NCI-H2227 (cell line): Measurements from ENCODE around the gene RAB23.

Experiments
- DNase-seq: peaks from one replicate; lab custom pipeline; 2025; ENCODE audit not compliant: unreplicated experiment; lab: John Stamatoyannopoulos, UW

RAB23 gene

DNA sequence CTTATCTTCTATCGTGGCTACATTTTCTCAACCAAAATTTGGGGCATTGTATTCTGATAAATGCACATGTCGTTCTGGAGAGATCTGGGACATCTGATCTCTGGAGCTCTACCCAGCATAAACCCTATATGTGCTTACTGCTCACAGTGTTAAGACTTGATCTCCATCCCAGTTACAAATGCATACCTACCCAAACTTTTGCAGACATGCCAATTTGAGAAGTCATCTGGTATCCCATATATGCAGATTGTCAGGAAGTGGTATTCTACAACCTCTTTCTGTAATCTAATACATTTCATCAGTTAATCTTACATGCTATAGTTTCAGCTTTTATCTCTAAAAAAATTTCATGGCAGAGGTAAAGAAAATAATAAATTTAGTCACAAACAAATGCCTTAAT lies 38.8 kb downstream of the RAB23 start:
- DNase-seq = no peak

DNA sequence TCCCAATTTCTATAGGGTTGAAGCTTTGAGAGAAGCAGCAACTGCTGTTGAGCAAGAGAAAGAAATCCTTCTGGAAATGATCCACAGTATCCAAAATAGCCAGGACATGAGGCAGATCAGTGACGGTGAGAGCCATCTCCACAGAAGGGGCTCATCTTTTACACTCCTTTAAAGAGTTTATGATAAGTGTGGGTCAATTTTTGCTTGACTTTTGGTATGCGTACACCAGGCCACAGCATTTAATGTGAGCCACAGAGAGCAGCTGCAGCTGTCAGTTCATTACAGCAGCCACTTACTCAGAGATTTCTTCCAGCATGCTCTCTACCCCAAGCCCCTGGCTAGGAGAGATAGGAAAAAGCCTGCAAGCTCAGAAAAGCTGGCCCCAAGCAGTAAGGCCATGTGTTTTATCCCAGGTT lies 40.1 kb downstream of the RAB23 start:
- no peak for DNase-seq

DNA sequence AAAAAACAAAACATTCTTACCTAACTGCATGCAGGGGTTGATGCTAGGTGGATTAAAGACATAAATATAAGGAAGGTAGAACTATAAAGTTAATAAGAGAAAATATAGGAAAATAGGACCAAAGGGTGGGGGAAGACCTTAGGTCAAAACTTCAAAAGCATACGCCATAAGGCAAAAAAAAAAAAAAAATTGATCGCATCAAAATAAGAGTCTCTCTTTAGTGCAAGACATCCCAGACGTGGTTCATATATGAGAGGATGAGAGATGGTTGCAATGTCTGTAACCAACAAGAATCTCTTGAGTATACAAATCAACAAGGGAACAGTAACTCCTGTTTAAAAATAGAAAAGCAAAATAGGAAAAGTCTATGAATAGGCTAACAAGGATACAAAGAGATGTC lies 41.5 kb downstream of the RAB23 start:
- DNase-seq = no peak

DNA sequence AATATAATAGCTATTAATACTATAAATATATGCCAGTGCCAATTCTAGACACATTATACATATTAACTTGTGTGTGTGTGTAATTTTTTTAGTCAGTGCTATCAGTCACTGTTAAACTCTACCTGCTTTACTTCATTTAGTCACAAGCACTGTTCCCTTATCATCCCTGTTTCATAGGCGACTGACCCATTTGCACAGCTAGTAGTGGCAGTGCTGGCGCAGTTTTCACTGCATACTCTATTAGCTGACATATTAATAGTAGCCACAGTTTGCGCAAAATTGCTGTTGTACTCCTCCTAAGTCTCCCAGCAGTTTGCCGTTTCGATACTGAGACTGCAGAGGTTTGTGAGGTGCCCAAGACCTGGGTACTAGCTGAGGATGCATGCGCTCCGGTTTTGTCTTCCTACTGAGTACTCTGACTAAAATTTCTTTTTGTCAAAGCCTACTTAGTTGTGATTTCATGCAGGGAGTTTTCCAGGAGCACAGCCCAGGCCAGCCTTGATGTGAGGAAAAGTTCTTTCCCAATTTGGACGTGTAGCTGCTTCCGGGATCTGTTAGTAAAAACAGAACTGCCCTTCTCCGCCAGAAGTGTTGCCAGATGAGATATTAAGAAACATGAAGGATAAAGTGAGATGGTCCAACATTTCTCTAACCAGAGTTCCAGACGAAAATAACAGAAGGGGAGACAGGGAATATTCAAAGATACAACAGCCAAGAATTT lies 44.4 kb downstream of the RAB23 start:
- DNase-seq = no peak

DNA sequence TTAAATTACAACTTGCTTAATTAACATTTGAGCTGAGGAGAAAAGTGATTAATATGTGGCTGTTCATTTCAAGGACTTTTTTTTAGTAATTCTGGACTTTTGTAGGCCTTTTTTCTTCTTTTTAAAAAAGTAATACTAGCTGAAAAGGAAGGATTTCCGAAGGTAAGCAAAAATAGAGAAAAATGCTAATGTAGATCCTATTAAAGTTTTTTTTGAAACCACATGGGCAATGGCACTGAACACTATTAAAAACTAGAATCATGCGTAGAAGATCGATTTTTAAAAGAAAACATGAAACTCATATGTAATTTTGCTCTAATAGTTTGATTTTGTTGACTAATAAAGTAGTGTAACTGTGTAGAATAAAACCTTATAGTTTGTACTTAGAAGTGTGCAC lies 47.6 kb downstream of the RAB23 start:
- DNase-seq = no peak

DNA sequence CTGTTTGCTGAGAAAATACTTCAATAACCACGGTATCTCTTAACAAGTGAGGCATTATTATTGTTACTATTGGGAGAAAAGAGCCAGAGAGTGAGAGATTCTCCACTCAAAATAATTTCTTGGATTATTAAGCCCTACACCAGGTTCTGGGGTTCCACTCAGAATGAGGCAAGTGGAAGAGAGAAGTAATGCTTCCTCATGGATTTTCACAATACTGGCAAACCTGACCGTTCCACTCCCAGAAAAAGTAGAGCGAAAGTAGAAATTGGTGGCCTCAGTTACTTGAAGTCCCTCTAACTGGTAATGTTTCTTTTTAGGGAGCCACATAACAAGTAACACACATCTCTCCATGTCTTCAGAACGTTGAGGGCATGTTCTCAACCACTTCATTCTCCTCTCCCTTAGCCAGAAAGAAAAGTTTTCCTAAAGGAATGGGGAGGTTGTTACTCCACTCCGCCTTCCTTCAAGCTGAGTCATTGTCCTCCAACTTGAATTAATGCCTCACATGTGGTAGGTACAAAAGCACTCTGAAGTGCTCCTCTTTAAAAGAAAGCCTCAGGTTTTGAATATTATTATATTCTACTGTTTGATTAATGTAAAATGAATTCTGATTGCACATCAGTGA lies 48.1 kb downstream of the RAB23 start:
- DNase-seq = no peak

DNA sequence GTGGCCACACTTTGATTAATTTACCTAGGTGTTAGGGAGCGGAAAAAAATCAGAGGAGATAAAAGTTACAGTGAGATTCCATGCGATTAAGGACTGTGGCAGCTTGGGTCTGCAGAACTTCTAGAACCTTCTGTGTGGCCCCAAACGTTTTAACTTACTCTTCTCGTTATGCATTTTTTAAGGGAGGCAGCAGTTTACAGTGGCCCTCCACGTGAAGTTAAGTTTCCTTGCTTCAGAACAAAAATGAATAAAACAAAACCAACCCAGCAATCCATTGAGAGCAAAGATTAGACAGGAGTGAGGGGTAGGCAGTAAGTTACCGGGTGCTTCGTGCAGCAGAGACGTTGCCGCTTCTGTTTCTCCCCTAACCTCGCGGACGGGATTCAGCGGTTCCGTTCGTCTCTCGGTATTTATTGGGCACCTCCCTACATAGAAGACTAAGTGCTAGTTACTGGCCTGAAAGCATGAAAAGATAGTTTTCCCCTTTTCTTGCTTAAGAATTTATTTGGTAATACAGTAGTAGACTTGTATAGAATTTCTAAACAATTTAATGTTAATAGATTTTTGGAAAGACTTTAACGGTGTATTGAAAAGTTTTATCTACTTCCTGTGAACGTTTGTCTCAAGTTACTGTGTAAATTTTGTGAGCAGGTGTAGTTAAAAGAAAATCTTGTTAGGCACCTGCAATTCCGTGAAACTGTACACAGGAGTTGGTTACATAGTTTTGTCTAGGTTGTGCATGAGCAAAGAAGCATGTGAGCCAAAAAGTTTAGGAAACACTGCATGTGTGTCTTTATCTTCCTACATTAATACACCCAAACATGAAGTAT lies 48.8 kb downstream of the RAB23 start:
- no peak for DNase-seq

DNA sequence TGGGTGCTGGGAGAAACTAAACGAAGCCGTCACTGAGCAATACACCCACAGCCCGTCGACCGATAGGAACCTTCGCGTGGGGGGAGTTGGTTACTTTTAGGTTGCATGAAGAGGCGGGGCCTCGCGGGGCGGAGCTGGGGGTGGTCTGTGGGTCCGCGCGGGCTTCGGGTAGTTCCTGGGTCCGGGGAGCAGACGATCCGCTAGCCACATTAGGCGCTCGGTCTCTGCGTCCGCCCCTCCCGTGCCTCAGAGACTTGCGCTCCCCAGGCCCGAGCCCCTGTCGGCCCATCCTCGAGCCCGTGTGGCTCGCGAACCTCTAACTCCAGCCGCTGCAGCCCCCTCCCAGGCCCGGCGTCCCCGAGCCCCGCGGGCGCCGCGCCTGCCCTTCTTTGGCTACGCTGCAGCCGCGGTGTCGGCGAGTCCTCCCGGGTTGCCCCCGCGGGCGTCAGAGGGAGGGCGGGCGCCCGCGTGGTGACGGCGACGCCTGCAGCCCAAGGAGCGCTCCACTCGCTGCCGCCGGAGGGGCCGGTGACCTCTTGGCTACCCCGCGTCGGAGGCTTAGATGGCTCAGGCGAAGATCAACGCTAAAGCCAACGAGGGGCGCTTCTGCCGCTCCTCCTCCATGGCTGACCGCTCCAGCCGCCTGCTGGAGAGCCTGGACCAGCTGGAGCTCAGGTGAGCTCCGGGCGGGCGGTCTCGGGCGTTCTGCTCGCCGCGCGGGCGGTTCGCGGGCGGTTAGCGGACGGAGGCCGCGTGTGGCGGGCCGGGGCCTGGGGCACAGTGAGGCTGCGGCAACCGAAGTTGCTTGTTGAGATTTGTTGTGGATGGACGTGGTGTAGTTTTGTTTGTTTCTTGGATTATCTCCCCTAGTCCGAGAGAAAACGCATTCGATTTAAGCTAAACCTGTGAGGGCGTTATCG lies 49.7 kb downstream of the RAB23 start, which contains the start of gene BAG2:
Gene BAG2 (plus strand): TSS at position 191 of the 920 bp plus-strand sequence. CDS start 372 bp downstream, at position 563.
- peak; percentile 80 for DNase-seq

DNA sequence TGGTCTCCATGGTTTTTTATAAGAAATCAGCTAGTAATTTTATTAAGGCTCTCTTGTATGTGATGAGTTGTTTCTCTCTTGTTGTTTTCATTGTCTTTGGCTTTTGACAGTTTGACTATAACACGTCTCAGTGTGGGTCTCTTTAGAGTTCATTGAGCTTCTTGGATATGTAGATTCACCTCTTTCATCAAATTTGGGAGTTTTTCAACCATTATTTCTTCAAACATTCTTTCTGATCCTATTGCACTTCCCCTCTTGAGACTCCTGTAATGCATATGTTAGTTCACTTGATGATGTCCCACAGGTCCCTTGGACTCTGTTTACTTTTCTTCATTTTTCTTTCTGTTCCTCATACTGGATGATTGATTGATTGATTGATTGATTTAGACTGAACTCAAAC lies 57.0 kb downstream of the RAB23 start:
- DNase-seq = no peak

DNA sequence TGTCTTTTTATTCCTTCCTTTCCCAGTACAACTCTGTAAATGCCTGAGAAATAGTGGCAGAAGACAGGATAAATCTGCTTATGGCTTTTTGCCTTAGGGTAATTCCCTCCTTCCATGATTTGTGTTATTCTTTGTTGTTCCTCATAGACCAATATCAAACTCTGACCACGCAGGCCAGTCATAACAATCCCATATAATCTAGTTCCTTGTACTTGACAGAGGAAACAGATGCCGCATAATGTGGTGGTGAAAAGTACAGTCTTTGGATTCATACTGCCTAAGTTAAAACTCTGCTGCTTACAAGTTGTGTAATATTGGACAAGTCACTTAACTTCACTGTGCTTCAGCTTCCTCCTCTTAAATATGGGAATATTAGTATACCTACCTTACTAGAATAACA lies 58.2 kb downstream of the RAB23 start:
- DNase-seq = no peak

DNA sequence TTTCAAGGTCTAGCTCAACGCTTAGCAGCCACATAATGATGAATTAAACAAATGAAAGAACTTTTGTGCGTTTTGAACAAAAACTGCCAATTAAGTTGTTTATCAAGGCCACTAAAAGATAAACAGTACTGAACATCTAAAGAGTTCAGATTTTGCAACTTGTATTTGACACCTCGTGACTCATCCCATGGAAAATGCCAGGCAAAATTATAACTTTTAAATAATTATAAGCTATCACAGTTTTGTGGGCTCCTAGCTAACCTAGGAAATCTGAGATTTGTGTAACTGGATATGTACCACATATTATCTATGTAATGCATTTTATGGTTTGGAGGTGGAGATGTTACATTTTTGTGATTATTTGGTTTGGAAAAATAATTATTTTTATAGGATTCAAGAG lies 59.6 kb downstream of the RAB23 start:
- DNase-seq = no peak

DNA sequence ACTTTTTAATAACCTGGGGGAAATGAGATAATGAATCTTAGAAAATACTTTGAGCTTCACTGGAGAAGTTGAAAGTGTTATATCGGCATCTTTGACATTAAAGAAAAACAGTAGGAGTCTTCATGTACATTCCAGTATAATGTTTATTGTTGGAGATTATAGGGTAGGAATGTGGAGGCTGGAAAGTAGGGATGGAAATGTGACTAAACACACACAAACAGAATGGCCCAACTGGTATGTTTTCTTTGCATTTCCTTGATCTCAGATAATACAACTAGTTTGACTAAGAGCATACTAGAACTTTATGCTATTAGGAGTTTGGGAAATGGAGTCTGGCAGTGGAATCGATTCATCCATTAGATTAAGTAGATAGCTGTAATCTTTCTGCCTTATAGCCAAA lies 60.1 kb downstream of the RAB23 start:
- DNase-seq = no peak

DNA sequence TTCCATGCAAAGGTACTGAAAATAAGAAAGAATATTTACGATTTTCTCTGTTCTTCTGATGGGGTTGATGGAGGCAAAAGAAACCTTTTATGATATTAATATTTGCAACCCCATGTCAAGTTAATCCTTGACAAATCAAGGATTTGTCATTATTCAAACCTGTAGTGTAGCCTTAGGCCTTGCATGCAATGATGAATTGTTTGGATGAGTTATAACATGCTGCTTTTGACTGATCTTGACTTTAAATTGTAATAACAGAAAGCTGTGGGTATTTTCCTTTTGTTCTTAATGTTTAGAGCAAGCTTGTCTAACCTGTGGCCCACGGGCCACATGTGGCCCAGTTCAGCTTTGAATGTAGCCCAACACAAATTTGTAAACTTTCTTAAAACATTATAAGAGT lies 63.0 kb downstream of the RAB23 start:
- no peak for DNase-seq

DNA sequence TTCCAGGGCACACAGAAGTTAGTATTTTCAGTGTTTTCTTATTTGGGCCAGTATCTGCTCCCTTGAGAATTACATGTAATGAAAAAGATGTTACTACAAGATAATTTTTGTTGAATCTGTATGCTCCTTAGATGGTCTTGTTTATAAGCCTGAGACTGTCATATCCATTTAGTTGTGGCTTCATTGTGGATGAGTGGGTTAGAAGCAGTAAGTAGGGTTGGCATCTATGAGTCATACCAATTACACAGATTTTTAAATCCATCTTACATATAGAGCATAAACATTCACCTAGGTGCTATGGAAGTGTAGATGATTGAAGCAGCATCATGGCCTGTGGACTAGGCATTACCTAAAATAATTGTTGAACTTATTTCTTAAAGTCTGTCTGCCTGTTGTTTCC lies 63.4 kb downstream of the RAB23 start:
- no peak for DNase-seq

DNA sequence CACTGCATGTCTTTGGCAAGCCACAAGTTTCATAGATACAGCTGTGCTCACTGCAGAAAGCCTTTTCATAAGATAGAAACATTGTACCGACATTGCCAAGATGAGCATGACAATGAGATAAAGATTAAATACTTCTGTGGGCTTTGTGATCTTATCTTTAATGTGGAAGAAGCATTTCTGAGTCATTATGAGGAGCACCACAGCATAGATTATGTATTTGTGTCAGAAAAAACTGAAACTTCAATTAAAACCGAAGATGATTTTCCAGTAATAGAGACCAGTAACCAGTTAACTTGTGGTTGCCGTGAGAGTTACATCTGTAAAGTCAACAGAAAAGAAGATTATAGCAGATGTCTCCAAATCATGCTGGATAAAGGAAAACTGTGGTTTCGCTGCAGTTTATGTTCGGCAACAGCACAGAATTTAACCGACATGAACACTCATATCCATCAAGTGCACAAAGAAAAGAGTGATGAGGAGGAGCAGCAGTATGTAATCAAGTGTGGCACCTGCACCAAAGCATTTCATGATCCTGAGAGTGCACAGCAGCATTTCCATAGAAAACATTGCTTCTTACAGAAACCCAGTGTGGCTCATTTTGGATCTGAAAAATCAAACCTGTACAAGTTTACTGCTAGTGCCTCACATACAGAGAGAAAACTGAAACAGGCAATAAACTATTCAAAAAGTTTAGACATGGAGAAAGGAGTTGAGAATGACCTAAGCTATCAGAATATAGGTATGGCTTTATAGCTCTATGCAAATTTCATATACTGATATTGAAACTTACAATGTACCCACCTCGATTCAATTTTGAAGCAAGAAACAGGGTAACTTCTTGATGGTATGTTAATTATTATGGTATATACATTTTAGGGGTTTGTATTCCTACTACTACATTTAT lies 73.9 kb downstream of the RAB23 start:
- DNase-seq = no peak

DNA sequence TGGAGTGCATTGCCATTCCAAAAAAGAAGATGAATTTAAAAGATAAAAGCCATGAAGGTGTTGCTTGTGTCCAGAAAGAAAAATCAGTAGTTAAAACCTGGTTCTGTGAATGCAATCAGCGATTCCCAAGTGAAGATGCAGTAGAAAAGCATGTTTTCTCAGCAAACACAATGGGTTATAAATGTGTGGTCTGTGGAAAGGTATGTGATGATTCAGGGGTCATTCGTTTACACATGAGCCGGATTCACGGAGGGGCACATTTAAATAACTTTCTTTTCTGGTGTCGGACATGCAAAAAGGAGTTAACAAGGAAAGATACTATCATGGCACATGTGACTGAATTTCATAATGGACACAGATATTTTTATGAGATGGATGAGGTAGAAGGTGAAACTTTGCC lies 74.7 kb downstream of the RAB23 start:
- DNase-seq = no peak

DNA sequence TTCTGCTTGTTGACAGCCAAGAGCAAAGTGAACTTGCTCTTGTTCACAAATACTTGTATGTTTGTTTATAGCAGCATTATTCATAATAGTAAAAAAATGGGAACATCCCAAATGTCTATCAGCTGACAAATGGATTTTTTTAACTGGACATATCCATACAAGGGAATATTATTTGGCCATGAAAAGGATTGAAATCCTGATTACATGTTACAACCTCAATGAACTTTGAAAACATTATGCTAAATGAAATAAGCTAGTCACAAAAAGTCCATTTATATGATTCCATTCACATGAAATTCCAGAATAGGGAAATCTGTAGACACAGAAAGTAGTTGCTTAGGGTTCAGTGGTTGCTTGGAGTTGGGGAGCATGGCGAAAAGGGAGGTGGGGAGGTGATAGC lies 78.4 kb downstream of the RAB23 start:
- DNase-seq = no peak

DNA sequence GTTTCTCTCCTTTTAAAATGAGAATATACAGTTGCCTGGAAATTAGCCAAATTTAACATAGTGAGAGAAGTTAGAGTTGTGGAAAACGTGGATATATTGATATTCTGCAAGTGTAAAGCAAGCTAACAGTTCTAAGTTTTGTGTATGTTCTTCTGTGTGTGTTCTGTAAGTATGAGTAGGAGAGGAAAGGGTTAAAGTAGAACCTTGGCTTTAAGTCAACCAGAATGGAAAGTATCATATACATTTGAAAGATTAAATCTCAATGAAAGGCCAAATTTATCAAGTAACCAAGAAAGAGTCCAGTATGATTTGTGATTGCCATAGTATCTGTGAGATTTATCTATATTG lies 80.0 kb downstream of the RAB23 start:
- no peak for DNase-seq

DNA sequence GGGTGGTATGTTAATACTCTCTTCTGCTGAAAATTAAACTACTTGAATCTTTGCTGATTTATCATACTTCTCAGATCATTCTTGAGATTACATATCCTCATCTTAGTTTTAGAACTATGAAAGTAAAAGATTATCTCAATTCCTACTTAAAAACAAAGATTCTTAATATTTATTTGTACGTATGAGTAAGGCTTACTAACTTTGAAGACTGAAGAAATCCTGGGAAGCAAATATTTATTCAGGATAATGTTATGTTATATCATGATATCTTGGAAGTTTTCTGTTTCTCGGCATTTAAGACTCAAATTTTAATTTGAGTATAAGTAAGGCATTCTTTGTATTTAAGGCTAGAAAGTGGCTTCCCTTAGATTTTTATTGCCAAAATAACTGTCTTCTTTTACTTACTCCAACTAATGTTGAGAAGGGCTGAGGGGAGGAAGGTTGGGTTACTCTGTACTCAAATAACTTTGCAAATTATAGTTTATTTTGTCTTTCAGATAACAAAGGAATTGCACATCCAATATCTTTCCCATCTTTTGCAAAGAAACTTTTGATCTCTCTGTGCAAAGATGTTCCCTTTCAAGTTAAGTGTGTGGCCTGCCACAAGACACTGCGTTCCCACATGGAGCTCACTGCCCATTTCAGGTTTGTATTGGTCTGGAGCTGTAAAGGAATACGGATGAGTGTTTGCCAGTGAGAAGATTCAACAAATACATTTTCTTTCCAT lies 80.5 kb downstream of the RAB23 start:
- DNase-seq = no peak
